Activated naive CD8-positive, alpha-beta T cell (primary cell): ENCODE results near the gene MT2A.

Experiments
- H3K27ac Mint-ChIP-seq: one replicate; pipeline ENCODE4 v1.8.0; 2021; ENCODE audit warnings: mixed read lengths
- H3K27me3 Mint-ChIP-seq: one replicate; pipeline ENCODE4 v1.8.0; 2021; ENCODE audit warnings: mixed read lengths
- H3K36me3 Mint-ChIP-seq: one replicate; pipeline ENCODE4 v1.8.0; 2021; ENCODE audit warnings: mixed read lengths
- H3K4me1 Mint-ChIP-seq: one replicate; pipeline ENCODE4 v1.8.0; 2021; ENCODE audit warnings: low read depth, mixed read lengths
- H3K4me3 Mint-ChIP-seq: one replicate; pipeline ENCODE4 v1.8.0; 2021; ENCODE audit warnings: mild to moderate bottlenecking, mixed read lengths
- H3K9me3 Mint-ChIP-seq: one replicate; pipeline ENCODE4 v1.8.0; 2021; ENCODE audit warnings: low read depth, mixed read lengths

MT2A gene

DNA sequence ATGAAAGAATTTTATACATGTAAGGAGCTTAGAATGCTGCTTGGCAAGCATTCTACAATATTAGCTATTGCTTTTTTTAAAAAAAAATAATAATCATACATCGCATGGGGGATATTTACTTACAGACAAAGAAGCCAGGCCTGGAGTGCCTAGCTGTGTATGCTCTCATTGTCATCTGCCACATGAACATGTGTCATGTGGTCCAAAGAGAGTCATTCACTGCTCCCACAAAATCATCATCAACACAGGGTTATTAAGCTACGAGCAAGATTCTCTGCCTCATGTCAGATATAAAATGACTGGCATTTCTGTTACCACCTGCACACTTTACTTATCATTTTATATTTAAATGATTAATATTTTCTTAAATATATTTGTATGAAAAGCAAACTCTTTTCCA is 15.3 kb downstream of the MT2A start:
- H3K9me3 Mint-ChIP-seq, result no peaks in the 10 kb centered on the region
- H3K36me3 Mint-ChIP-seq, result no peaks in the 10 kb centered on the region
- H3K4me1 Mint-ChIP-seq, result peaks cover 15% of the 10 kb centered on the region
- no peak overlapping the region for H3K4me3 Mint-ChIP-seq
- no peak overlapping the region for H3K27ac Mint-ChIP-seq
- peaks cover under 1% of the 10 kb centered on the region for H3K27me3 Mint-ChIP-seq

DNA sequence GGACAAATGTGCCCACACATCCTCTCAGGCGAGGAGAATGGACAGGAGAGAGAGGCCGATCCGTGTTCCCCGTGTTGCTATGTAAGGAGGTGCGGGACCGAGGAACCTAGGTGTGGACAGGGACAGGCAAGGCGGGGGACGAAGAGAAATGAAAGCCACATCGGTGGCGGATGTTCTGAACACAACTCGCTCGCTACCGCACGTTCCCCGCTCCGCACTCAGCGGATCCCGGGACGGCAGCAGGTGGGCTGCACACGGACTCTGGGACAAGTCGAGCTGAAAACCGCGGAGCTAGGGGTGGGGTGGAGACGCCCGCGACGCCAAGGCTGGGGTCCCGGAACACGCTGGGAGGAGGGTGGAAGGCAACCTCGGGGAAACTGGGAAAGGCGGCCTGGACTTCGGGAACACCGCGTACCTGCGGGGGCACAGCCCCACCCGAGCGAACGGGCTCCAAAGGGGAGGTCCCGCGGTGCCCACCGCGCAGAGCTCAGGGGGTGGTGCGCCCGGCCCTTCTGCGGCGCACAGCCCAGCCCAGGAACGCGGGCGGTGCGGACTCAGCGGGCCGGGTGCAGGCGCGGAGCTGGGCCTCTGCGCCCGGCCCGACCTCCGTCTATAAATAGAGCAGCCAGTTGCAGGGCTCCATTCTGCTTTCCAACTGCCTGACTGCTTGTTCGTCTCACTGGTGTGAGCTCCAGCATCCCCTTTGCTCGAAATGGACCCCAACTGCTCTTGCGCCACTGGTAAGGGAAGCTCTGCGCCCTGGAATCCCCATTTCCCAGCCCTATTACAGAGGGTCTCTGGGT is 17.0 kb downstream of the MT2A start, which contains the start of gene MT1E:
Gene MT1E (plus strand): TSS at position 642 of the 803 bp plus-strand sequence. CDS start 71 bp downstream, at position 713.
- no peaks in the 10 kb centered on the region for H3K36me3 Mint-ChIP-seq
- H3K27me3 Mint-ChIP-seq, result peaks cover 2% of the 10 kb centered on the region
- H3K4me3 Mint-ChIP-seq, result peak within 1 kb of the TSS; percentile 88
- peak within 1 kb of the TSS; percentile 41 for H3K27ac Mint-ChIP-seq
- H3K4me1 Mint-ChIP-seq, result peaks cover 15% of the 10 kb centered on the region
- H3K9me3 Mint-ChIP-seq, result no peaks in the 10 kb centered on the region

DNA sequence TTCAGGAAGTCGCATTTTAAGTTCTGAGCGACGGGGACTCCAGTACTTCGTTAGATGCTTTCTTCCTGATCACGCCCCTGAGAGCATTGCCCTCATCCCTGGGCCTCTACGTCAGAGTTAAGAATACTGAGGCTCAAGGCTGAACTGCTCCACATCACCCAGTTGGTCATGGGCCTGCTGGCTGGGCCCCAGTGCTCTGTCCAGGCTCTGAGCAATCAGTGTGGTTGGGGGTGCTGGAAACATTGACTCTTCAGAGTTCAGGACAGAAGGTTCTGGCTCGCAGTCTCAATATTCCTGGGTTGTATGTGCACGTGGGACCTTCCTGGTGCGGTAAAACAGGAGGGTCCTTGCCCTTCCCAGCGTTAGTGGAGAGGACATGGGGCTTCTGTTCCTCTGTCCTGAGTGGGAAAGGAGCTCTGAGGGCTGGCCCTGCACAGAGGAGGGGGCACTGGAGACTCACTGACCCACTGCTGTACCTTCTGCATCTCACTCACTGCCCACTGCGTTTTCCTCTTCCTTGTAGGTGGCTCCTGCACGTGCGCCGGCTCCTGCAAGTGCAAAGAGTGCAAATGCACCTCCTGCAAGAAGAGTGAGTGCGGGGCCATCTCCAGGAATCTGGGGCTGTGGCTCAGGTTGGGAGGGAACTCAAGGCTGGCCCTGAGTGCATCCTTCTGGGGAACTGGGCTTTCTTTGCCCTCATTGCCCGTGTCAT is 17.7 kb downstream of the MT2A start:
- Mint-ChIP-seq H3K36me3 (no peaks in the 10 kb centered on the region), H3K4me1 (peaks cover 15% of the 10 kb centered on the region), H3K27me3 (peaks cover 5% of the 10 kb centered on the region), H3K9me3 (no peaks in the 10 kb centered on the region), H3K27ac (no peak overlapping the region), H3K4me3 (peak overlapping the region; percentile 87)

DNA sequence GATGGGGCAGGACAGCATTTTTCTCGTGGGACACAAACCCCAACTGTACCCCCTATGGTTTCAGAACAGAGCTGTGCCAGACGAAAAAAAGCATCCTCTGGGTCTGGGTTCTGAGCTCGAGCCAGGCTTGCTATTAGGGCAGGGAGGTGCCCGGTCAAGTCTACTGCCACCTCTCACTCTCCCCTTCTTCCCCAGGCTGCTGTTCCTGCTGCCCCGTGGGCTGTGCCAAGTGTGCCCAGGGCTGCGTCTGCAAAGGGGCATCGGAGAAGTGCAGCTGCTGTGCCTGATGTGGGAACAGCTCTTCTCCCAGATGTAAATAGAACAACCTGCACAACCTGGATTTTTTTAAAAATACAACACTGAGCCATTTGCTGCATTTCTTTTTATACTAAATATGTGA is 18.3 kb downstream of the MT2A start:
- no peaks in the 10 kb centered on the region for H3K36me3 Mint-ChIP-seq
- H3K27me3 Mint-ChIP-seq, result peaks cover 10% of the 10 kb centered on the region
- H3K4me3 Mint-ChIP-seq, result no peak overlapping the region
- H3K27ac Mint-ChIP-seq, result no peak overlapping the region
- H3K4me1 Mint-ChIP-seq, result peaks cover 19% of the 10 kb centered on the region
- no peaks in the 10 kb centered on the region for H3K9me3 Mint-ChIP-seq

DNA sequence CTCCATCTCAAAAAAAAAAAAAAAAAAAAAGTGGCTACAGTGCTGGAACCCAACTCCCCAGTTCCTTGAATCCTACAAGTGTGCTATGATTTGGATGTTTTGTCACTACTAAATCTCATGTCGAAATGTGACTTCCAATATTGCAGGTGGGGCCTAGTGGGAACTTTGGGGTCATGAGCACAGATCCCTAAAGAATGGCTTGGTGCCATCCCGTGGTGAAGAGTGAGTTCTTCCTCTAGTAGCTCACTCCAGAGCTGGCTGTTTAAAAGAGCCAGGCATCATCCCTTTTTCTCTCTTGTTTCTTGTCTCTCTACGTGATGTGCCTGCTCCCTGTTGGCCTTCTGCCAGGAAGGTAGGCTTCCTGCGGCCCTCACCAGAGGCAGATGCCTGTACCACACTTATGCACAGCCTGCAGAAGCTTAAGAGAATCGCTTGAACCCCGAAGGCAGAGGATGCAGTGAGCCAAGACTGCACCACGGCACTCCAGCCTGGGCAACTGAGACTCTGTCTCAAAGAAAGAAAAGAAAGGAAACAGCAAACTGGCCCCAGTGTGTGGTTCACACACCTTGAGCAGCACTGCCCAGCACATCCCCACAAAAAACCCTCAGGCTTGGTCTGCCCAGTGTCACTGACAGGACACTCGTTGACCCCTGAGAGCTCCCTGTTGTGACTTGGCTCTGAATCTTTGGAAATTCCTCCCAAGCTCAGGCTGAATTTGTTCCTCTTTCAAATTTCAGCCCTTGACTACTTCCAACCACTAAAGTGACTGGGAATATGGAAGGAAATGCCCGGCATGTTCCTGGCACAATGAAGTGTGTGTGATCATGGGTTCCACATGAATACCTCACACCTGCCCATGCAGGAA is 20.3 kb downstream of the MT2A start:
- Mint-ChIP-seq H3K36me3 (no peaks in the 10 kb centered on the region), H3K4me1 (peaks cover 27% of the 10 kb centered on the region), H3K27me3 (peaks cover 20% of the 10 kb centered on the region), H3K27ac (no peak overlapping the region), H3K4me3 (peak overlapping the region; percentile 32), H3K9me3 (no peaks in the 10 kb centered on the region)

DNA sequence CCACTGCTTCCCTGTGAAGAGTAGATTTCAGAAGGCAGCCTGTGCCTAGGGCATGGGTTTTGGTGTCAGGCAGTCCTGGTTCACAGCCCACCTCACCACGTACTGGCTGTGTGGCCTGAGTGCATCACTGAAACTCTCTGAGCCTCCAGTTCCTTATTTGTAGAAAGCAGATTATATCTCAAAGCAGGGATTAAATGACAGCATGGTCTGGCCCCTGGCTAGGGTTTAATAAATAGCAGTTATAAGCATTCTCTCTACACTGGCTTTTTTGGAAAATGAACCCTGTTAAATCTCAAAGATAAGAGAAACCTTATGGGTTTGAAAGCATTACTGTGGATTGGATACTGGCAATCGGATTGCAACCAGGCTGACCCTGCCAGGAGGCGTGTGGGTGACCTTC is 21.1 kb downstream of the MT2A start:
- Mint-ChIP-seq H3K9me3 (no peaks in the 10 kb centered on the region), H3K27ac (no peak overlapping the region), H3K4me1 (peaks cover 24% of the 10 kb centered on the region), H3K4me3 (no peak overlapping the region), H3K27me3 (peaks cover 26% of the 10 kb centered on the region), H3K36me3 (no peaks in the 10 kb centered on the region)

DNA sequence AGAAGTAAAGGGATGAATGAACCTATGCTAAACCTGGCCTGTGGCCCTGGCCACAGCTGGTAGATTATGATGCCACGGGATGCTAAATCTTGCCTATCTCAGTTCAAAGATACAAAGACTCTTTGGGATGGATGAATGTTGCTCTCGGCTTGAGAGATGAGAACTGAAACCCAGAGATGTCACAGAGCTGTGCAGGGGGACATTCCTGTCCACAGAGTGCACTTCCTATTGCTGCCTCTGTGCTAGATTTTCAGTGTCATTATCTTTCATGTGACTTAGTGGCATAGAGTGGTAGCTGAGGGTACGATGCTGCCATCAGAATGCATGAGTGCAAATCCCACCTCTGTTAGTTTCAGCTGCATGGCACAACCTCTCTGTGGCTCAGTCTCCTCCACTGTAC is 21.8 kb downstream of the MT2A start:
- Mint-ChIP-seq H3K4me3 (no peak overlapping the region), H3K27ac (no peak overlapping the region), H3K27me3 (peaks cover 32% of the 10 kb centered on the region), H3K36me3 (no peaks in the 10 kb centered on the region), H3K4me1 (peaks cover 26% of the 10 kb centered on the region), H3K9me3 (no peaks in the 10 kb centered on the region)

DNA sequence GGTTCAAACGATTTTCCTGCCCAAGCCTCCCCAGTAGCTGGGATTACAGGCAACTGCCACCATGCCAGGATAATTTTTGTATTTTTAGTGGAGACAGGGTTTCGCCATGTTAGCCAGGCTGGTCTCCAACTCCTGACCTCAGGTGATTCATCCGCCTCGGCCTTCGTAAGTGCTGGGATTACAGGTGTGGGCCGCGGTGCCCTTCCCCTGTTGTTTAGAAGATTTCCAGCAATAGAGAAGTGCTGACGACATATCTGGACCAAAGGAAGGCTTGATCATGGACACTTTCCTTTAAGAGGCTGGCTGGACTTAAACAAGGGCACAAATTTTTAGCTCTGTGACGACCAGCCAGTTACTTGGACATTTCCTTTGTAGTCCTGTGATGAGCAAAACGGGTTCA is 22.8 kb downstream of the MT2A start:
- H3K4me3 Mint-ChIP-seq, result peak overlapping the region; percentile 83
- peaks cover 36% of the 10 kb centered on the region for H3K27me3 Mint-ChIP-seq
- H3K9me3 Mint-ChIP-seq, result no peaks in the 10 kb centered on the region
- H3K27ac Mint-ChIP-seq, result no peak overlapping the region
- peaks cover 25% of the 10 kb centered on the region for H3K4me1 Mint-ChIP-seq
- no peaks in the 10 kb centered on the region for H3K36me3 Mint-ChIP-seq

DNA sequence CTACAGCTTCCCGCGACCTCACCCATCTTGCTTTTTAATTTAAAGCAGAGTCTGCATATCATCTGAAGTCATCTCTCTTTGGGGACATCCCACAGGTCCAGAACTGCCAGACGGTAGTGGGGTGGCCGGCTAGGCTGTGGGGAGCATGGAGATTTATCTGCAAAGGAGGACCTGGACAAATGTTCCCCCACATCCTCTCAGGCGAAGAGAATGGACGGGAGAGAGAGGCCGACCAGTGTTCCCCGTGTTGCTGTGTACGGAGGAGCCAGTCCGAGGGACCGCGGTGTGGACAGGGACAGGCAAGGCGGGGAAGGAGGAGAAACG is 23.4 kb downstream of the MT2A start:
- Mint-ChIP-seq H3K27ac (no peak overlapping the region), H3K36me3 (no peaks in the 10 kb centered on the region), H3K4me1 (peaks cover 26% of the 10 kb centered on the region), H3K27me3 (peaks cover 40% of the 10 kb centered on the region), H3K9me3 (no peaks in the 10 kb centered on the region), H3K4me3 (peak overlapping the region; percentile 83)

DNA sequence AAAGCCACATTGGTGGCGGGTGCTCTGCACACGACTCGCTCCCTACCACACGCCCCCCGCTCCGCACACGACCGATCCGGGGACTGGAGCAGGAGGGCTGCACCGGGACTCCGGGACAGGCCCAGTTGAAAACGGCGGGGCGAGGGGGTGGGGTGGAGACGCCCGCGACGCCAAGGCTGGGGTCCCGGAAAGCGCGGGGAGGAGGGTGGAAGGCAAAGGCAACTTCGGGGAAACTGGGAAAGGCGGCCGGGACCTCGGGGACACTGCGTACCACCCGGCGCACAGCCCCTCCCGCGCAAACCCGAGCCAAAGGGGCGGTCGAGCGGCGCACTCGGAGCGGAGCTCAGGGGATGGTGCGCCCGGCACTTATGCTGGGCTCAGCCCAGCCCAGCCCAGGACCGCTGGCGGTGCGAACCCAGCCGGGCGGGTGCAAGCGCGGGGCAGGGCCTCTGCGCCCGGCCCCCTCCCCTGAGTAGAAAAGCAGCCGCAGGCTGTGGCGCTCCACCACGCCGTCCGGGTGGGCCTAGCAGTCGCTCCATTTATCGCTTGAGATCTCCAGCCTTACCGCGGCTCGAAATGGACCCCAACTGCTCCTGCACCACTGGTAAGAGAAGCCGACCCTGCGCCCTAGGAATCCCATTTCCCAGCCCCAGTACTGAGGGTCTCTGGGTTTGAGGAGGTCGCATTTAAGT is 23.9 kb downstream of the MT2A start, which contains the start of gene MT1M:
Gene MT1M (plus strand): TSS at position 504 of the 692 bp plus-strand sequence. CDS start 73 bp downstream, at position 577.
- Mint-ChIP-seq H3K4me1 (peaks cover 25% of the 10 kb centered on the region), H3K27me3 (peaks cover 42% of the 10 kb centered on the region), H3K9me3 (no peaks in the 10 kb centered on the region), H3K4me3 (peak within 1 kb of the TSS; percentile 83), H3K27ac (no peak within 1 kb of the TSS), H3K36me3 (no peaks in the 10 kb centered on the region)

DNA sequence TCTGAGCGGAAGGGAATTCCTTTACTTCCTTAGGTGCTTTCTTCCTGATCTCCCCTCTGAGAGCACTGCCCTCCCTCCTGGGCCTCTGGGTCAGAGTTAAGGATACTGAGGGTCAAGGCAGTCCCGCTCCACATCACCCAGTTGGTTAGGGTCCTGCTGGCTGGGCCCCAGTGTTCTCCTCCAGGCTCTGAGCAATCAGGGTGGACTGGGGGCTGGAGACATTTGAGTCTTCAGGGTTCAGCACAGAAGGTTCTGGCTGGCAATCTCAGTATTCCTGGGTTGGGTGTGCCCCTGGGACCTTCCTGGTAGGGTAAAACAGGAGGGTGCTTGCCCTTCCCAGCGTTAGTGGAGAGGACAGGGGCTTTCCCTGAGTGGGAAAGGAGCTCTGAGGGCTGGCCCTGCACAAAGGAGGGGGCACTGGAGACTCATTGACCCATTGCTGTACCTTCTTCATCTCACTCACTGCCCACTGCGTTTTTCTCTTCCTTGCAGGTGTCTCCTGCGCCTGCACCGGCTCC is 24.5 kb downstream of the MT2A start:
- no peaks in the 10 kb centered on the region for H3K9me3 Mint-ChIP-seq
- peak overlapping the region; percentile 68 for H3K4me3 Mint-ChIP-seq
- H3K27ac Mint-ChIP-seq, result no peak overlapping the region
- no peaks in the 10 kb centered on the region for H3K36me3 Mint-ChIP-seq
- peaks cover 46% of the 10 kb centered on the region for H3K27me3 Mint-ChIP-seq
- peaks cover 30% of the 10 kb centered on the region for H3K4me1 Mint-ChIP-seq

DNA sequence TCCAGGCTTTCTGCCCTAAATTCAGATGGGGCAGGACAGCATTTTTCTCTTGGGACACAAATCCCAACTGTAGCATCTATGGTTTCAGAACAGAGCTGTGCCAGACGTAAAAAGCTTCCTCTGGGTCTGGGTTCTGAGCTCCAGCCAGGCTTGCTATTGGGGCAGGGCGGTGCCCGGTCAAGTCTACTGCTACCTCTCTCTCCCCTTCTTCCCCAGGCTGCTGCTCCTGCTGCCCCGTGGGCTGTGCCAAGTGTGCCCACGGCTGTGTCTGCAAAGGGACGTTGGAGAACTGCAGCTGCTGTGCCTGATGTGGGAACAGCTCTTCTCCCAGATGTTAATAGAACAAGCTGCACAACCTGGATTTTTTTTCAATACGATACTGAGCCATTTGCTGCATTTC is 25.2 kb downstream of the MT2A start:
- no peaks in the 10 kb centered on the region for H3K36me3 Mint-ChIP-seq
- H3K27me3 Mint-ChIP-seq, result peaks cover 47% of the 10 kb centered on the region
- H3K27ac Mint-ChIP-seq, result no peak overlapping the region
- no peaks in the 10 kb centered on the region for H3K9me3 Mint-ChIP-seq
- peaks cover 33% of the 10 kb centered on the region for H3K4me1 Mint-ChIP-seq
- no peak overlapping the region for H3K4me3 Mint-ChIP-seq

DNA sequence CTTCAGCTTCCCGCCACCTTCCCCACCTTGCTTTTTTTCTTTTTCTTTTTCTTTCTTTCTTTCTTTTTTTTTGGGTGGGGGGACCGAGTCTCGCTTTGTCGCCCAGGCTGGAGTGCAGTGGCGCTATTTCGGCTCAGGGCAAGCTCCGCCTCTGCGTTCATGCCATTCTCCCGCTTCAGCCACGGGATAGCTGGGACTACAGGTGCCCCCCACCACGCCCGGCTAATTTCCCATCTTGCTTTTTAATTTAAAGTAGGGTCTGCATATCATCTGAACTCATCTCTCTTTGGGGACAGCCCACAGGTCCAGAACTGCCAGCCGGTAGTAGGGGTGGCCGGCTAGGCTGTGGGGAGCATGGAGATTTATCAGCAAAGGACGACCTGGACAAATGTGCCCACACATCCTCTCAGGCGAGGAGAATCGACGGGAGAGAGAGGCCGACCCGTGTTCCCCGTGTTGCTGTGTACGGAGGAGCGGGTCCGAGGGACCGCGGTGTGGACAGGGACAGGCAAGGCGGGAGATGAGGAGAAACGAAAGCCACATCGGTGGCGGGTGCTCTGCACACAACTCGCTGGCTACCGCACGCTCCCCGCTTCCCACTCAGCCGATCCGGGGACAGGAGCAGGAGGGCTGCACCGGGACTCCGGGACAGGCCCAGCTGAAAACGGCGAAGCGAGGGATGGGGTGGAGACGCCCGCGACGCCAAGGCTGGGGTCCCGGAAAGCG is 26.5 kb downstream of the MT2A start:
- Mint-ChIP-seq H3K36me3 (no peaks in the 10 kb centered on the region), H3K27ac (peak overlapping the region; percentile 16), H3K27me3 (peaks cover 51% of the 10 kb centered on the region), H3K4me3 (peak overlapping the region; percentile 84), H3K4me1 (peaks cover 35% of the 10 kb centered on the region), H3K9me3 (no peaks in the 10 kb centered on the region)
